ENCODE data around the gene FARP1.
A peak's percentile ranks its signal among the peaks of the same experiment; 100 is the strongest.

FARP1 gene

DNA sequence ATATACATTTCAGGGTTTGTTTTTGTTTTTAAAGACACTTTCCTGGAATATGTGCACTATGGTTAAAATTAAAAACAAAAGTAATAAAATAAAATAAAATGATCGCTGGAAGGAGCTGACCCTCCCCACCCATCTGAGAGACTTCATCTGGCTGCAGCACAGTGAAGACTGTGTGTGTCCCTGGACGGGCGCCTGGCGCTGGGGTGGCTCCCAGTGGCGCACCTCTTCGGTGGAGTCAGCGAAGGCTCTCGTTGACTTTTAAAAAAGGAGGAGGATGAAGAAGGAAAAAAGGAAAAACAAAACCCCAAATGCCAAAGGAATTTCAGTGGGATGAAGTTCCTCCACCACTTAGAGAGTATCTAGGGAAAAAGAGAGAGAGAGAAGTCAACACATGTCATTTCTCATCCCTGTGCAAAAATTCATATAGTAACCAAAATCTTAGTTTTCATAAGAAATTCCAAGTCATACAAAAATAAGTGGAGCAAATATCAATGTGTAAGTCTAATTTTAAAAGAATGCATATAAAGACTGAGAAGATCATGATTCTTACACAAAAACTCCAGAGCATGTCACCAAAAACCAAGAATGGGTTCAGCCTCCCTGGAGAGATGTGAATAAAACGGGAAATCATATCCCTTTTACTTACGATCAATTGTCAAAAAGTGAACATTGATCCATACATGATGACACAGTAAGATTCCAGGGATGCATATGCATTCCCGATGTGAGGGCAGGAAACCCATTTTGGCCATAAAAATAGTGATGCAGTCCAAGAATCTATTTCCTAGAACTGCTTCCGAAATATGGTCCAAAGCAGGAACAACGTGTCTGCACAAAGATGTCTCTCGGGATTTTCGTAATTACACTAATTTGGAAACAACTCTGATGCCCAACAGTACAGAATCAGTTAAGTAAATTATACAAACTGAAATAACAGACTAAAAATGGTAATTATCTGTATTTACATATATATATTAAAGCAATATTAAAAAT lies 310.3 kb downstream of the FARP1 start:
- no peak for DNase-seq

DNA sequence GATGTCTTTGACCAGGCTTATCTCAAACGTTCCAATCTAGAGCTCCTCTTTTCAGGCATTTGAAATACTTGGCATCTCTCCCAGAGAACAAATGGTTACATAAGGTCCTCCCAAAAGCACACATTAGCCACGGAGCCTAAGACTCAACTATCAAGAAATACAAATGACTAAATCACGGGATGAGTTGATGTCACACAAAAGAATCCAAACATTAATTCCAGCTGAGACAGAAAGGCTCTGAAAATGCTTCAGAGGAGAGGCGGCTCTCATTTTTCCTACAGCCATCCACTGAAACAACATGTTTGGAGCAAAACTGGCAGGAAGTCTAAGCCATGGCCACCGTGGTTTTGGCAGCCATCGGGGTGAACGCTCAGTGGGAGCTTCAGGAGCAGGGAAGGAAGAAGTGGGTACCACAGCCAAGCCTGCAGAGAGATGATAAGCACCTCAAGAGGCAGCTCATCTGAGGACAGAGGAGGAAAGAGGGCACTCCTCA lies 311.5 kb downstream of the FARP1 start:
- no peak for DNase-seq

DNA sequence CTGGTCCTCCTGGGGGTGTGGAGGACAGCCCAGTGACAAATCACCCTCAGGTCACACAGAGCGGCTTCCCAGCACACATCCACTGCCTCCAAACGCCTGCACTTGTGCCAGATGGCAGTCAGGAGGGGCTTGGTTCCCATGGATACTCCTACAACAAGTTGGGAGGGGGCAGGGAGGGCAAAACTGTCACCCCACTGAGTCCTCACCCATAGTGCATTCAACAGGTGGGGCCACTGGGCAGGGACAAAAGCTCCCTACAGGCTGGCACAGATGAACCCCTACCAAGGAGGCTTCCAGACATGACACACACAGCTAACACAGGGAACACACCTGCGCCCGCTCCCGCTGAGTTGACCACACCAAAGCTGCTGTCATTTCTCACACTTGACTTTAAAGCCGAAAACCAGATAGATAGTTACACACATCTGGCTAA lies 313.5 kb downstream of the FARP1 start:
- DNase-seq: no peak

DNA sequence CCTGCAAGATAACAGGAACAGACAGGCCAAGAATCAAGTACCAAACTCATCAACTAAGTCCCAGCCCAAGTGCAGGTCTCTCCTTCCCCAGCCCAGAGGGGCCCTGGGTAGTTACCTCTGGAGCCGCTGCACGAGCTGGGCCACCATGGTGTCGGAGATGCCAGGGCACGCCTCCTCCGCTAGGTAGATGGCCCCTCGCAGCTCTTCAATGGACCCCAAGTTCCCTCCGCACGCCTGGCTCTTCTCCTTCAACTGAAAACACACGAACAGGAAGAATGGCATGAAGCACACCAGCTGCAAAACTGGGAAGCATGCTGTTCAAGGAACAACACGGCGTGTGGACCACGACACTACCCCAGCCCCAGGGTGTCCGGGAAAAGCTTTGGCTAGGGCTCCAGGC lies 314.2 kb downstream of the FARP1 start:
- no peak for DNase-seq

DNA sequence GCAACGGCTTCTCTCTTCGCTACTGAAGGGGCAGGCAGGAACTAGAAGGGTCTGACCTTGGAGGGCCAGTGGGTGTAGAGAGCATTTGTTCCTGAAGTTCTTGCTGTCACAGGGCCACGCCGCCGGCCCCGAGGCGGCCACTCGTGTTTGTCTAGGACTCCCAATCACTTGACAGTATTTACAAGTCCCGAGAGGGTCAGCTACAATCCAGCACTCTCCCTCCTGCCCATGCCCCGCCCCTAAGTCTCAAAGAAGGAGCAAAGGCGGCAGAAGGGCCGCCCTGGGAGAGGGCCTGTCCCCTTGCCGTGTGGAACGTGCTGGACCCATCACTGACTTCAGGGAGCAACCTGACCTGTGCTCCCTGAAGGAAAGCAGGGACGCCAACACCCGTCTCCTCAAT lies 315.5 kb downstream of the FARP1 start:
- no peak for DNase-seq

DNA sequence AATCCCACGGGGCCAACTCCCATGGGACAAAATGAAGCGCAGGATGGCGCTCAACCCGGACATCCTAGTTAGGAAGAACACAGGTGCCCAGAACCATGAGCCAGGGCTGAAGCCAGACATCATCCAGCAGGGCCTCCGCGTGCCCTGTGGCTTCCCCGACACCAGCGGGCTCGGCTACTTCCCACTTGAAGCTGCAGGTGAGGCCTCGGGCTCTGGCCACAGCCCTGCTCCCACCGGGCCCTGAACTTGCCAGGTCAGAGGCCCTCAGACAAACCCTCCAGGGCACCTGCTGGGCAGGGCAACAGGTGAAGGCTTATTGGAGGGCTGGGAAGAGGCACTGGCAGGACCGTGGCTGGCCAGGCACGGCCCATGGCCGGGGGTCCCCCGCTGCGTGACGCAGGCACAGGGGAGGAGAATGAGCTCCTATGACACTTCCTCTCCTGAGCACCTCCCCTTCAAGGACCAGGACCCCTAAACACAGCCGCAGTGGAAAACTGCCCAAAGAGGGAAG lies 316.3 kb downstream of the FARP1 start:
- no peak for DNase-seq

DNA sequence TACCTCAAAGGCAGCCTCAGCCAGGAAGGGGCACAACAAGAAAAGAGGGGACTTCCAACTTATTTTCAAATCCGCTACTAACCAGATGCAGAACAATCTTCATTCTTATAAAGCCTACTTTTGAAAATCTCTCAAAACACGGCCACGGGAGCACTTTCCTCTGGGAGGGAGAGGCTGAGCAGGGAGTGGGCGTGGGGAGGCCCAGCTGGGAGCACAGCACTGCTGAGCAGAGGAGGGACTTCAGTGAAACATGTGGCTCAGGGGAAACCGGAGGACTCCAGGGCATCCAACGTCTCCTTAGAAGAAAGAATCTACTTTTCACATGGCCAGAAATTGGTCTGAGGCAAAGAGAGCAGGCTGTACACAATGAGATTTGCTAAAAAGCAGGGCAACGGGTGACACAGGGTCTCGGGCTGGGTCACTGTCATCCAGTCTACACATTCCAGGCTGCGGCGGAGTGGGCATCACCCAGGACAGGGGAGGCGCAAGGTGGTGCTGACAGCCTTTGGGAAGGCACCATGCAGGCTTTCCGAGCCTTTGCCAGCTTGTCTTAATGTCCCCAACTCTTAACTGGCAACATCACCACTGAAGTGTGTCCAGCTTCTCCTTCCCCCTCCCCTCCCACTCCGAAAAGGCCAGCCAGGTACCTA lies 317.0 kb downstream of the FARP1 start:
- no peak for DNase-seq

DNA sequence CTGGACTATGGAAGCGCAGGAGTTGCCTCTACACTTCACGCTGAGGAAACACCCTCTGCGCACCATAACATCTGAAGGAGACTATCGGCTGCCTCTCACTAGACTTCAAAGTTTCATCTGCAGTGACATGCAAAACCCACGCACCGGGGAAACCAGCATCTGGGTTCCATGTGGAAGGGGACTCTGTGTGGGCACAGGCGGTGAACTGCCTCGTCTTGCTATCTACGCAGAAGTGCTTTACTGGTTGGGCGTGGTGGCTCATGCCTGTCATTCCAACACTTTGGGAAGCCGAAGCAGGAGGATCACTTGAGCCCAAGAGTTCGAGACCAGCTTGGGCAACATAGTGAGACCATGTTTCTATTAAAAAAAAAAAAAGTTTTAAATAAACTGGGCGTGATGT lies 317.6 kb downstream of the FARP1 start:
- DNase-seq: no peak

DNA sequence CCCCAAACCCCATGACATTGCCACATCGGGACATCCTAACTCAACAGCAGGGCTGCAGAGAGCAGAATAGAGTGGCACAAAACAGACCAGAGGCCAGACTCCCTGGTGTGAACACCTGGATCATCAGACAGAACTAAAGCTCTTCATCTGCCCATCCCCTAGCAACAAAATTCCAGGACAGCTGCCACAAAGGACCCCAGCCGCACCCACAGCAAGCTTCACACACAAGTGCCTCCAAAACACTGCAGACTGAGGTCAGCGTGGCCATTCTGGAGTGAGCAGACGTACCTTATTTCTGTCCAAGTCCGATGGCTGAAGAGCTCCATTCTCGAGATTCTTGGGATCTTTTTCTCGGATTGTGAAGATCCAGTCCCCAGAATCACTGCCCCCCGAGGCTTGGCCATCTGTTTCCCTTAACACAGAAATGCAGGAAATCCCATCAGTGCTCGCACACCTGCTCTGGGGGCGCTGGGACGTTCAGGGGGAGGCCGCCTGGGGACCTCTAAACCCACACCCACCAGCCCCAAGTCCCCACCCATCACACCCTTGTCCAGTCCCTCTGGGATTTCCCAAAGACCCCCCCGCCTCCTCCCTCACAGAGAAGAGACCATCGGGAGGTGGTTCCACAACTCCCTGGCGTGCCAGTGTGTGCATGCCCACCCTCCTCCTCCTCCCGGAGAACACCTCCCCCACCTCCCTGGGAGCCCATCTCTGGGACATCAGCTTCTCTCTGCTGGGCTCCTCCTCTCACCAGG lies 318.8 kb downstream of the FARP1 start:
- DNase-seq: no peak

DNA sequence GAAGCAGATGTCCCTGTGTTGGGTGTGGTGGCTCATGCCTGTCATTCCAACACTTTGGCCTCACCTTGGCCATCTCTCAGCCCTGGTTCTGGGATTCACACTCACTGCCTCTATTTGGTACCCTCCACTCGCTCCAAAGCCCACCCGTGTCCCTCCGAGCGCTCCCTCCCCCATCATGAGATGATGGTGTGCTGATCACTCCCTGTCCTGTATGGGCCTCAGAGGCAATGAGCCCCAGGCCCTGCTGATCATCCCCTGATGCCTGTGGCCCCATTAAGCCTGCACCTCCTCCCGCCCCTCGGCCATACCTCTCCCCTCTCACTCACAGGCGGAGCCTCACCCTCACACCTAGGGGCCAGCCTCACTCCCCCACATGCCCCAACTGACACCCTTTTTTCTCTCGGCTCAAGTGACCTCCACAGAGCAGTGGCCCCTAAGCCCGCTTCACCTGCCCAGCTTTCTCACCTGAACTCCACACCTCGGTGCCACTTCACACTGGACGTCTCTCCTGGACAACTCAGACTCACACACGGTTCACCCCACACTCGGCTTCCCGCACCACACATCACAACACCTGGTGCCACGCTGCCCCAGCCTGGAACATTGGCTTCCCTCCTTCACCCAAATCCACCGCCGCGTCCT lies 319.5 kb downstream of the FARP1 start:
- DNase-seq: no peak

DNA sequence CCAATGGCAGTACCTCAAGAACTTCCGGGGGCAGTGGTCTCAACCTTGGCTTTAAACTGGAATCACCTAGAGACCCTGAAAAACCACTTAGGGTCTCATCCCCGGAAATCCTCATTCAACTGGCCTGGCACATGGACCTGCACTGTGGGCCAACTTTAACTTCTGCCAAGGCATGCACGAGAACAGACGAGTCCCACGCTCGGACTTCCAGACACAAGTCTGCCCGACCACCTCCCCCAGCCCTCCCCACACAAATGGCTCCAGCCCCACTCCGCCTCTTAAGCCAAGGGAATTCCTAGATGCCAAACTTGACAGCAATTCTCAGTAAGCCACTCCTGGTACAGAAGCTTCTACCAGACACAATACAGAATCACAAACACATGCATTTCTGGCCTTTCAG lies 320.1 kb downstream of the FARP1 start:
- no peak for DNase-seq

DNA sequence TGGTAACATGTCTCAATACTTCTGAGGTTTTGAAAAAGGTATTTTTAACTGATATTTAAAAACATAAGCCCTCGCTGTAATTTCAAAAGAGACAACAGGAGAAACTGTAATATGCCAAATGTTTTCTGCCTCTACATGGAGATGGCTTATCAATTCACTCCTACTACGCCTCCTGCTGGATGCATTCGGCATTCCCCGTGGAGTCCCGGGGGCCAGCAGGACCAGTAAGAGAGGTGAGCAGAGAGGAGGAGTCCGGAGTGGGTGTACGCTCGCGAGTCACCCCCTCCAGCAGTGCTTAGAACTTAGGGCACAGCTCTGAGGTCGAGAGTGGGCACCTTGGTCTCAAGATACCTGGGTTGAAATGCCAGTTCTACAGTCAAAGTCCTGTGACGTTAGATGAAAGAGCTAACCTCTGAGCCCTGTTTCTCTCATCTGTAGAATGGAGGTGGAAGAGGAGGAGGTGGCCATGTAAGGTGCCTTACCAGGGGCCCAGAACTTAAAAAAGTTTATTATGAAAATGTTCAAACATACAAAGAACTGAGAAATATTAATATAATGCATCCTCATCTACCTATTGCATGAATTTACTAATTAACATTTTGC lies 323.8 kb downstream of the FARP1 start:
- DNase-seq: peak; percentile 20

DNA sequence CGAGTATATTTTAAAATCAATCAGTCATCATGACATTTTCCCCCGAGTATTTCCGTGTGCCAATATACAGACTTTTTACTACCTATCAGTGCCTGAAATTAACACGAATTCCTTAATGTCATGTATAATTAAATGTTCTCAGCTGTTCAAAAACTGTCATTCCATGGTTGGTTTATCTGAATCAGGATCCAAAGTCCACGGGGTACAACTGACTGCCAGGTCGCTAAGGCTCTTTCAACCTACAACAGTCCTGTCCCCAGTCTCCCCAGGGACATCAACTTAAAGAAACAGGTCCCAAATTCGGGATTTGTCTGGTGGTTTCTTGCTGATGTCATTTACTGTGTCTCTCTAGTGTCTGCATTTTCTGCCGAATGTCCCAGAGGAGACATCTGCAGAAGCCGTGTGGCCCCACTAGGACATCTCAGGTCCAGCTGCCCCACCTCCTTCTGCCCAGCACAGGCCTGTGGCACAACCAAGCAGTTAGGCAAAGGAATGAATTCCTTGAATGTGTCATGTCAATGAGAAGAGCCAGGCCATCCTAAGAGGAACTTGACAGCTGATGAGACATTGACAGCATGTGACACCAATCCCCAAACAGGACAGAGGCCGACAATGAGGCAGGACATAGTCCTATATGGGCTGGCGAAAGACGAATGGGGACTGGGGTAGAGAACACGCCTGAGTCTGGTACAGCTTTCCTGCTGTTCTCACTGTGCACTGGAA lies 324.5 kb downstream of the FARP1 start:
- DNase-seq: no peak

DNA sequence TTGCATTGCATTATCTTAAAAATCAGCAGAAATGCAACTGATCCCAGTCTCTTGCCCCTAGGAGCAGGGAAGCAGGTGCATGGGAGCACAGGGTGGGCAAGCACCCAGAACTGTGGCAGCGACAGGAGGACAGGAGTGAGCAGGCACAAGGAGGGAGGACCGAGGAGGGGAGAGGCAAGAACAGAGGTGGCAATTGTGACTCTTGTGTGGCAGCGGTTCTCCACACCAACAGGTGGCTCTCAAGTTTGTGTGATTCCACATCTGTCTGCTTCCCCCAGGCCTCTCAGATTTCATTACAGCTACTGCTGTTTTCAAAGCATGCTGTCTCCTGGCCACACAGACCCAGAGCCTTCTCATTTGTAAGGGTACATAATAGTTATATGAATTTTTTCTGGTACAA lies 325.5 kb downstream of the FARP1 start:
- no peak for DNase-seq

DNA sequence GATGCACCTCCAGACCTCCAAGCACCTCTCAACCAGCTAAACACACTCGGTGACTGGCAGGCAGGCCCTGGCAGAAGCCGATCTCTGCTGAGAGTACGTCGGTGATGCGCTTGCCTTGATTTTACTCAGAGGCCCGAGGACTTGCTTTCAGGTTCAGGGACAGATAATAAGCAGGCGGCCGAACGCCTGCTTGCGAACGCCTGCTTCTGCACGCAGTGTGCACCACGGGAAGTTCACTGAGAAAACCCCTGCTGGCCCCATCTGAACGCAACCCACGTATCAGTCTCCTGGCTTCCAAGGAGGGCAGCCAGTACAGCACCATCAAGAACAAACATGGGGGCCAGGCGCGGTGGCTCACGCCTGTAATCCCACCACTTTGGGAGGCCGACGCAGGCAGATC lies 326.0 kb downstream of the FARP1 start:
- no peak for DNase-seq

DNA sequence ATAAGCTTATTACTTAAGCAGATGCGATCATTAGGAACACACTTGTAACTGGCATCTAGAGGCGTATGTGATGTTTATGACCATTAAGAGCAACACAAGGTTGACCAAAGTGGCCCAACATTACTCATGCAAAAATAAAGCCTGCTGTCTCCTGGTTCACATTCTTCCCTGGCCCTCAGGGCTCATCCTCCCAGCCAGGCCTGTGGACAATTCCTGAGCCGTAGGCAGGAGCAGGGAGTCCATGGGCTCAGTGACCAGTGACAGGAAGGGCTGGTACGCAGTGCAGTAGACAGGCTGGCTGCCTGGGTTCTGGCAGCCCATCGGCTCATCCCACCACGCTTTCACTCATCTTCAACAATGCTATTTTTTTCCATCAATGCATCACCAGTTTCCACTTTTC lies 328.0 kb downstream of the FARP1 start:
- DNase-seq: no peak

DNA sequence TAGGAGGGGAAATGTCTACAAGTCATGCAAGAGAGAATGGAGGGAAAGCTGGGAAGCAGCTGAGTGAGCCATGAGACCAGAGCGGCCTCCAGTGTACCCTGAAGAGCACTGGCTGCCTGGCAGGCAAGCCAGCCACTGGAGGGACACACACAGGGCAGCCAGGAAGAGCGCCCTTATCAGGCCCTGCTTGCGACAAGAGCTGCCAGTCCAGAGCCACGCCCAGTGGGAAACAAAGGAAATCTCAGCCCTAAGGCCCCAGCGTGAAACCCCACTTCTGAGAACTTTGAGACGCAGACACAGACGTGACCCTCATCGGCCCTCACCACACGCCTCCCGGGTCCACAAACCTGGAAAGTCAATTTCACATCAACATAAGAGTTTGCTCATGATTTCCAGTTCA lies 329.0 kb downstream of the FARP1 start:
- DNase-seq: no peak

DNA sequence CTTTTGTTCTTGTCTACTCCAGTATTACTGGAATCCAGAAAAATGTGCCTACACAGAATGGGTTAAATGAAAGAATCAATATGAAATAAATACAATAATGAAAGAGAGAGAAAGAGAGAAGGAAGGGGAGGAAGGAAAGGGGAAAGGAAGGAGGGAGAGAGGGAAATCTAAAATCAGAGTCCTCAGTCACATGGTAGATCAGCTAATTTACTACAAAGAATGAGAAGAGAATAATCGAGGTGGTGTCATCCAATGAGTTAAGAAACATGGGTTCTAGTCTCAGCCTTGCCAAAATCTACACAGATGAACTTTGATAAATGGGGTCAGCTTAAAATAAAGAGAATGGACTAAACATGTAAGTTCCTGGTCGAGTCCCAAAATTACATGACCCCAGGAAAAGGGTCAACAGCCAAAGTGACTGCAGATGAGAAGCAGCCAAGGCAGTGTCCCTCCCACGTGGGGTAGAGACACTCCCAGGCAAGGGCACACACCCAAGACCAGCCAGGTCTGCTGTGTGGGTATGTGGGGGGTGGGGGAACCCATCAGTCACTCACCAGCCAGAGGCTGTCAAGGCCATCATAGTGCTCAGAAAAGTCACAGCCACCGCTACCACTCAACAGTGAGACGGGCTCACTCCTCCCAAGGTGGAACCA lies 330.4 kb downstream of the FARP1 start:
- DNase-seq: no peak

DNA sequence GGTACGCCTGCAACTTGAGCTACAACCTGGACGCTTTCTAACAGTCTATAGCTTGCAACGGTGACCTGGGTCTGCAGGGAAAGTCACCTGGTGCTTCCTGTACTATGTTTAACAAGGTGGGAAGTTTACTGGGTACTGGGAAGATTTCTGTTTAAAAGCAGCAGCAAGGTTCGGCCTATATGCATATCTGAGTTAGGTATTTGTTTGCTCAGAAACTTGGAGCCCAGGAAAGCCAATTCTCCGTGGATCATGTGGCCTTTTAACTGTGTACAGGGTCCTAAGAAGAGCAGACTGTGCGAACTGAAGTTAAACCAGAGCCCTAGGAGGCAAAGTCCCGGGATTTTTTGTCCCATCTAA lies 330.9 kb downstream of the FARP1 start:
- DNase-seq: no peak

DNA sequence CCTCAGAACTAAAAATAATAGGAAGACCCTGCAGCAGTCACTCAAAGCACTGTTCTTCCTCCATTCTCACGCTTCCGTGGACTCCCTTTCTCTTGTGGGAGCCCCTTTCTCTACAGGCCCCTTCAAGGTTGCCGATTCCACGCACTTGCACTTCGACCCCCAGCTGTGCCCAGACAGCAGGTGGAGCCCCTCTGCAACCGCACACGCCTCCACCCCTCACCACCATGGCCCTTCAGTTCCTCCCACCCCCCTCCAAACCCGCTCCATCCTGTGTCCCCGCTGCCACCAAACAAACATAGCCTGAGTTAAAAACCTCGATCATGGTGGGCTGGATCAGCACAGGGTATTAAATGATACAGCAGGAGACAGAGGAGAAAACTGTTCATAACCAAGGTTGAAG lies 331.4 kb downstream of the FARP1 start:
- DNase-seq: no peak

DNA sequence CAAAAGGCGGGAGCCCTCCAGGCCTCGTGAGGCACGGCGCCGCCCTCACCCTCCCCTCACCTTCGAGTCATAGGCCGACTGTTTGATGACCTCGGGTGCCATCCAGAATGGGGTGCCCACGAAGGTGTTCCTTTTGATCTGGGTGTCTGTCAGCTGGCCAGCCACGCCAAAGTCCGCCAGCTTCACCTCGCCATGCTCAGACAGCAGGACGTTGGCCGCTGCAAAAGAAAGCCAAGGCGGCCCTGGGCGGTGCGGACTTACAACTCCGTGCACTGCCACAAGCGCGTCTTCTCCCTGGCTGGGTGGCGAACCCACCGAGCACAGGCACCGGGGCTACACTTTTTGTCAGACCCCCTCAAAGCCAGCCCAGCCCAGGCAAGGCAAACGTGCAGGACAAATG lies 331.9 kb downstream of the FARP1 start:
- no peak for DNase-seq
